Measurements from ENCODE around the gene TMPRSS12.

Gene TMPRSS12

GRCh38 chr12:50913224-50913623 lies 70.5 kb downstream of the TMPRSS12 start:
- Histone ChIP-seq H3K4me1 (ENCODE audit: control insufficient read depth in 1 of 2, insufficient read depth in 1 of 2, low read depth in 1 of 2, low read length in 1 of 2) (no peaks in the 10 kb centered on the region), H3K9me3 (peaks cover 12% of the 10 kb centered on the region), H3K4me3 (ENCODE audit: low read depth in 1 of 2, low read length in 1 of 2) (no peak overlapping the region), H3K27ac (no peak overlapping the region), H3K27me3 (no peaks in the 10 kb centered on the region), H3K36me3 (no peaks in the 10 kb centered on the region)
- TF ChIP-seq, protein P1, sequence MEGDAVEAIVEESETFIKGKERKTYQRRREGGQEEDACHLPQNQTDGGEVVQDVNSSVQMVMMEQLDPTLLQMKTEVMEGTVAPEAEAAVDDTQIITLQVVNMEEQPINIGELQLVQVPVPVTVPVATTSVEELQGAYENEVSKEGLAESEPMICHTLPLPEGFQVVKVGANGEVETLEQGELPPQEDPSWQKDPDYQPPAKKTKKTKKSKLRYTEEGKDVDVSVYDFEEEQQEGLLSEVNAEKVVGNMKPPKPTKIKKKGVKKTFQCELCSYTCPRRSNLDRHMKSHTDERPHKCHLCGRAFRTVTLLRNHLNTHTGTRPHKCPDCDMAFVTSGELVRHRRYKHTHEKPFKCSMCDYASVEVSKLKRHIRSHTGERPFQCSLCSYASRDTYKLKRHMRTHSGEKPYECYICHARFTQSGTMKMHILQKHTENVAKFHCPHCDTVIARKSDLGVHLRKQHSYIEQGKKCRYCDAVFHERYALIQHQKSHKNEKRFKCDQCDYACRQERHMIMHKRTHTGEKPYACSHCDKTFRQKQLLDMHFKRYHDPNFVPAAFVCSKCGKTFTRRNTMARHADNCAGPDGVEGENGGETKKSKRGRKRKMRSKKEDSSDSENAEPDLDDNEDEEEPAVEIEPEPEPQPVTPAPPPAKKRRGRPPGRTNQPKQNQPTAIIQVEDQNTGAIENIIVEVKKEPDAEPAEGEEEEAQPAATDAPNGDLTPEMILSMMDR (IDR thresholded peaks at IDR 0.05), result no peak

DNA sequence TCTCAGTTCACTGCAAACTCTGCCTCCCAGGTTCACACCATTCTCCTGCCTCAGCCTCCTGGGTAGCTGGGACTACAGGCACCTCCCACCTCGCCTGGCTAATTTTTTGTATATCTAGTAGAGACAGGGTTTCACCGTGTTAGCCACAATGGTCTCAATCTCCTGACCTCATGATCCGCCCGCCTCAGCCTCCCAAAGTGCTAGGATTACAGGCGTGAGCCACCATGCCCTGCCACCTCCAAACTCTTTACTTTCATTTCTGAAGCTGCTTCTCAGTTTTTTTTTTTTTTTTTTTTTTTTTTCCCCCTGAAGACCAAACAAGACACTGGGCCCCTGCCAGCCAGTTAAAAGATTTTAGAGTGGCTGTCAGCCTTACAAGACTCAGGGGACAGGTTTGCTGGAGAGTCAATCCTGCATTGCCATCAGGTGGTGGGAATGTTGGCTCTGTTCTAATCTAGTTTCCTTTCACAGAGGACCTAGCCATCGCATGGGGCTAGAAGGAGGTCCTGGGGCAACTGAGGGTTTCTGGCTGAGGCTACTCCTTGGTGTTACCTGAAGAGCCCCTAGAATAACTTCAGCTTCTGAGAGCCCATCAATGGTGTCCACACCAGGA lies 72.3 kb downstream of the TMPRSS12 start:
- TF ChIP-seq, protein P1 (IDR thresholded peaks at IDR 0.05), result no peak
- Histone ChIP-seq H3K4me1 (ENCODE audit: control insufficient read depth in 1 of 2, insufficient read depth in 1 of 2, low read depth in 1 of 2, low read length in 1 of 2) (no peaks in the 10 kb centered on the region), H3K27me3 (no peaks in the 10 kb centered on the region), H3K27ac (no peak overlapping the region), H3K36me3 (no peaks in the 10 kb centered on the region), H3K4me3 (ENCODE audit: low read depth in 1 of 2, low read length in 1 of 2) (no peak overlapping the region), H3K9me3 (peaks cover 12% of the 10 kb centered on the region)

DNA sequence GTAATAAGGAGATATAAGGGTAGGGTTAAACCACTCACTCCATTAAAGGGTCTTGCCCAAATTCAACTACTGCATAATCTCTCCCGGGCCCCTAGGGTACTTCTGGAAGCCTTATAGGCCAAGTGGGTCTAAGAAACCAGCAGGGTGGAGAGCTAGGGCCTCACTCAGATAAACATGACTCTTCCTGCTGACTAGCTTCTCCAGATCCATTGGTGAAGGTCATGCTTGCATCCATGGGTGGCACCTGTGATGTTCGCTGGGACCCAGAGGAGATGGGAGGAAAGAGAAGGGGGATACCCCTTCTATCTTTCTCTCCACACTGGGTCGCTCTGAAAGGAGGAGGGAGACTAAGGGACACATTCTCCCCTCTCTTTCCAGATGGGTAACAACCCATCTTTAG lies 73.6 kb downstream of the TMPRSS12 start:
- Histone ChIP-seq H3K9me3 (peaks cover 12% of the 10 kb centered on the region), H3K27ac (no peak overlapping the region), H3K4me3 (ENCODE audit: low read depth in 1 of 2, low read length in 1 of 2) (no peak overlapping the region), H3K4me1 (ENCODE audit: control insufficient read depth in 1 of 2, insufficient read depth in 1 of 2, low read depth in 1 of 2, low read length in 1 of 2) (no peaks in the 10 kb centered on the region), H3K36me3 (no peaks in the 10 kb centered on the region), H3K27me3 (no peaks in the 10 kb centered on the region)
- TF ChIP-seq, protein P1 (IDR thresholded peaks at IDR 0.05), result no peak

GRCh38 chr12:50918584-50919316 lies 76.0 kb downstream of the TMPRSS12 start:
- peaks cover 12% of the 10 kb centered on the region for H3K9me3 ChIP-seq
- no peaks in the 10 kb centered on the region for H3K36me3 ChIP-seq
- H3K4me1 ChIP-seq (ENCODE audit: control insufficient read depth in 1 of 2, insufficient read depth in 1 of 2, low read depth in 1 of 2, low read length in 1 of 2), result peaks cover 4 to 5% of the 10 kb centered on the region in 2 experiments
- no peak overlapping the region for H3K4me3 ChIP-seq (ENCODE audit: low read depth in 1 of 2, low read length in 1 of 2)
- TF ChIP-seq, protein P1 (IDR thresholded peaks at IDR 0.05), result no peak
- H3K27ac ChIP-seq, result no peak overlapping the region
- H3K27me3 ChIP-seq, result no peaks in the 10 kb centered on the region

DNA sequence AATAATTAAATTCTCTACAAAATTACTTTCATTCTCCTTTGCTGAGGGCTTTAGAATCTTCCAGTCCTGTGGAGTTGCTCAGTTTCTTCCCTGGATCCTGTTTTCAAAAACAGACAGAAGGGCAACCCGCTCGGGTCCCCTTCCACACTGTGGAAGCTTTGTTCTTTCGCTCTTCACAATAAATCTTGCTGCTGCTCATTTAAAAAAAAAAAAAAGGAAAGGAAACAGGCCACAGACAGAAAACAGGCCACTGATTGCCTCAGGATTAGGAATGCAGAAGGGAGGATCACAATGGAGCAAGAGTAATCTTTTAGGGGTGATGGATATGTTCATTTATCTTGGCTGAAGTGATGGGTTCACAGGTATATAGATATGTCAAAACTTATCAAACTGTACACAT lies 80.1 kb downstream of the TMPRSS12 start:
- TF ChIP-seq, protein P1 (IDR thresholded peaks at IDR 0.05), result no peak
- Histone ChIP-seq H3K4me3 (ENCODE audit: low read depth in 1 of 2, low read length in 1 of 2) (no peak overlapping the region), H3K9me3 (no peaks in the 10 kb centered on the region), H3K36me3 (no peaks in the 10 kb centered on the region), H3K27me3 (no peaks in the 10 kb centered on the region), H3K4me1 (ENCODE audit: control insufficient read depth in 1 of 2, insufficient read depth in 1 of 2, low read depth in 1 of 2, low read length in 1 of 2) (peaks cover 42 to 43% of the 10 kb centered on the region in 2 experiments), H3K27ac (no peak overlapping the region)
